ENCODE measurements around the gene FNIP2. TPM values are rescaled to one million over a fixed set of nuclear protein-coding genes. Genes with fewer than 3 reads are reported as not detected.
A peak's percentile ranks its signal among the peaks of the same experiment; 100 is the strongest.
"Not testable (repeated sequence)": the region's sequence is repeated elsewhere in the genome, so short reads cannot be mapped to it uniquely, and the experiment has no call there.

FNIP2 gene
- polyA plus RNA-seq, 3 donors from 2014 or later: 2.2 to 4.6 (median 3.6) TPM

GRCh38 chr4:158808399-158808798 lies 39.6 kb downstream of the FNIP2 start:
- peak overlapping the region in 1 of 5 donors; percentile 55 for H3K4me3 Mint-ChIP-seq
- no peaks in the 10 kb centered on the region for H3K27me3 Mint-ChIP-seq (ENCODE audit: low read depth in 3 of 3)
- no peak for DNase-seq
- H3K36me3 Mint-ChIP-seq: no peaks in the 10 kb centered on the region
- peak overlapping the region in 4 of 6 donors; percentile 58 to 76 (median 69) for H3K27ac Mint-ChIP-seq
- no peaks in the 10 kb centered on the region for H3K9me3 Mint-ChIP-seq
- H3K4me1 Mint-ChIP-seq: peaks cover 59 to 73% of the 10 kb centered on the region in 2 donors

DNA sequence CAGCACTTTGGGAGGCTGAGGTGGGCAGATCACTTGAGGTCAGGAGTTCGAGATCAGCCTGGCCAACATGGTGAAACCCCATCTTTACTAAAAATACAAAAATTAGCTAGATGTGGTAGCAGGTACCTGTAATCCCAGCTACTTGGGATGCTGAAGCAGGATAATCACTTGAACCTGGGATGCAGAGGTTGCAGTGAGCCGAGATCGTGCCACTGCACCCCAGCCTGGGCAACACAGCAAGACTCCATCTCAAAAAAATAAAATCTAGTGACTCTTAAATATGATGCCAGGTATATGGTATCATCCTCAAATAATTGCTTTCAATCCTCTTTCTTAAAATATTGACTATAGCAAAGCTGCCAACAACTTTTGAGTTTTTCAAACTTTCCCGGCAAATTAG lies 40.4 kb downstream of the FNIP2 start:
- not testable (repeated sequence) for H3K27me3 Mint-ChIP-seq (ENCODE audit: low read depth in 3 of 3); H3K36me3 Mint-ChIP-seq; DNase-seq; H3K9me3 Mint-ChIP-seq
- Mint-ChIP-seq H3K4me3 (peak overlapping the region in 3 of 5 donors; percentile 71 to 84 (median 75)), H3K4me1 (peaks cover 55 to 65% of the 10 kb centered on the region in 2 donors), H3K27ac (peak overlapping the region in 5 of 6 donors; percentile 79 to 93 (median 85))

GRCh38 chr4:158809611-158810486 lies 41.0 kb downstream of the FNIP2 start:
- H3K9me3 Mint-ChIP-seq: no peaks in the 10 kb centered on the region
- peaks cover 52 to 65% of the 10 kb centered on the region in 2 donors for H3K4me1 Mint-ChIP-seq
- peak overlapping the region; percentile 60 to 84 (median 75) for H3K4me3 Mint-ChIP-seq
- peak; percentile 51 to 61 (median 55) for DNase-seq
- H3K27ac Mint-ChIP-seq: peak overlapping the region; percentile 66 to 93 (median 82)
- H3K36me3 Mint-ChIP-seq: peaks cover 0 to 4% (median 0%) of the 10 kb centered on the region in 3 donors
- no peaks in the 10 kb centered on the region for H3K27me3 Mint-ChIP-seq (ENCODE audit: low read depth in 3 of 3)

DNA sequence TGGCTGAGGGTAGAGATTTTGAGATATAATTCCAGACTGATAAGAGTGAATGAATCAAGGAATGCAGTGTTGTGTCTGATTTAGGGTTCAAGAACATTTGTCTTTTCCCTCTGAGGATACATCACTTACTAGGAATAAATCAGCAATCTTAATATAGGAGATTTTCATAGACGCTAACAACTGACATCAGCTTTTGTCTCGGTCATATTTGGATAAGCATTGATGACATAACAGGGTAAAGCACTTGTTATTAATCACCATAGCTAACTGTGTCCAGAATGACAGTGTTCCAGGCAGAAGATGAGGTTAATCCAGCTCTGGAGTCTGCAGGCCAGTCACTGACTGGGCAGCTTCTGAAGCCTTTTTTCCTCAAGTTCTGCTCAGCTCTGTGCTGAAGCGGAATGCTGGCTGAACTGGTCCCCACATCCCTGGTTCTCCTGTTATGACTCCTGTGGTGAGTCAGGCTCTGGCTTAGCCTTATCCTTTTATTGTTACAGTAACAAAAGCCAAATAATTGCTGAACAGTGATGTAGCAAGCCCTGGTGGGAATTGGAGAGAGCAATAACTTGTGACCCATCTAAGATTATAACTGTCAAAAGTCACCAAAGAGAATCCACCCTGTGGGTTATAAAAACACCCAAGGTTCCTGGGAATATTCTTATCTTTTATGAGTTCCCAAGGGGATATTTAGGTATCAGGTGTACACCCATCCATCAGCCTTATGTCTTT lies 41.8 kb downstream of the FNIP2 start:
- DNase-seq: no peak
- H3K4me3 Mint-ChIP-seq: peak overlapping the region; percentile 60 to 84 (median 75)
- H3K4me1 Mint-ChIP-seq: peaks cover 49 to 62% of the 10 kb centered on the region in 2 donors
- H3K27ac Mint-ChIP-seq: peak overlapping the region; percentile 66 to 93 (median 82)
- no peaks in the 10 kb centered on the region for H3K27me3 Mint-ChIP-seq (ENCODE audit: low read depth in 3 of 3)
- H3K36me3 Mint-ChIP-seq: peaks cover 0 to 4% (median 0%) of the 10 kb centered on the region in 3 donors
- no peaks in the 10 kb centered on the region for H3K9me3 Mint-ChIP-seq

GRCh38 chr4:158811216-158811540 lies 42.4 kb downstream of the FNIP2 start:
- H3K27ac Mint-ChIP-seq: peak overlapping the region in 1 of 6 donors; percentile 79
- no peaks in the 10 kb centered on the region for H3K27me3 Mint-ChIP-seq (ENCODE audit: low read depth in 3 of 3)
- no peaks in the 10 kb centered on the region for H3K9me3 Mint-ChIP-seq
- H3K36me3 Mint-ChIP-seq: peaks cover 0 to 4% (median 0%) of the 10 kb centered on the region in 3 donors
- peak overlapping the region in 1 of 5 donors; percentile 19 for H3K4me3 Mint-ChIP-seq
- H3K4me1 Mint-ChIP-seq: peaks cover 44 to 57% of the 10 kb centered on the region in 2 donors
- DNase-seq: no peak

- no peak for DNase-seq
- Mint-ChIP-seq H3K4me3 (peak overlapping the region; percentile 3 to 47 (median 7)), H3K4me1 (peaks cover 44 to 58% of the 10 kb centered on the region in 2 donors), H3K27ac (peak overlapping the region; percentile 22 to 91 (median 75)), H3K36me3 (peaks cover 0 to 4% (median 0%) of the 10 kb centered on the region in 3 donors), H3K9me3 (no peaks in the 10 kb centered on the region), H3K27me3 (ENCODE audit: low read depth in 3 of 3) (no peaks in the 10 kb centered on the region)
Measured at GRCh38 chr4:158811704-158812103, 42.9 kb downstream of the FNIP2 start.

- peaks cover 0 to 4% (median 0%) of the 10 kb centered on the region in 3 donors for H3K36me3 Mint-ChIP-seq
- H3K9me3 Mint-ChIP-seq: no peaks in the 10 kb centered on the region
- H3K4me3 Mint-ChIP-seq: peak overlapping the region in 2 of 5 donors; percentile 47
- H3K27ac Mint-ChIP-seq: peak overlapping the region in 4 of 6 donors; percentile 22 to 82 (median 75)
- H3K27me3 Mint-ChIP-seq (ENCODE audit: low read depth in 3 of 3): peaks cover 0 to 3% (median 0%) of the 10 kb centered on the region in 3 donors
- DNase-seq: no peak
- H3K4me1 Mint-ChIP-seq: peaks cover 48 to 62% of the 10 kb centered on the region in 2 donors
Measured at GRCh38 chr4:158812133-158812532, 43.3 kb downstream of the FNIP2 start.

DNA sequence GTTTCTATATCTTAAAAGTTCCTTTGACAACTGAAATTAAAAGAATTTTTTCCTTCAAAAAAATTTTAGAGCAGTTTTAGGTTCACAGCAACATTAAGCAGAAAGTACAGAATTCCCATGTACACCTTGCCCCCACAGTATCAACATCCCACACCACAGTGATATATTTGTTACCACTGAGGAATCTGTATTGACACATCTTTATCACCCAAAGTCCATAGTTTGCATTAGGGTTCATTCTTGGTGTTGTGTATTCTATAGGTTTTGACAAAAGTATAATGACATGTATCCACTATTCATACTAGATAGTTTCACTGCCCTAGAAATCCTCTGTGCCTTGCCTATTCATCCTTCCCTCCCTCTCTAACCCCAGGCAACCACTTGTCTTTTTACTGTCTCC lies 43.7 kb downstream of the FNIP2 start:
- H3K36me3 Mint-ChIP-seq: peaks cover 0 to 4% (median 0%) of the 10 kb centered on the region in 3 donors
- peaks cover 0 to 3% (median 0%) of the 10 kb centered on the region in 3 donors for H3K27me3 Mint-ChIP-seq (ENCODE audit: low read depth in 3 of 3)
- H3K4me1 Mint-ChIP-seq: peaks cover 50 to 63% of the 10 kb centered on the region in 2 donors
- H3K9me3 Mint-ChIP-seq: no peaks in the 10 kb centered on the region
- no peak overlapping the region for H3K4me3 Mint-ChIP-seq
- peak overlapping the region in 4 of 6 donors; percentile 26 to 79 (median 44) for H3K27ac Mint-ChIP-seq
- no peak for DNase-seq

- peaks cover 51 to 63% of the 10 kb centered on the region in 2 donors for H3K4me1 Mint-ChIP-seq
Measured at GRCh38 chr4:158813113-158813512, 44.3 kb downstream of the FNIP2 start.

GRCh38 chr4:158814207-158814606 lies 45.4 kb downstream of the FNIP2 start:
- no peak overlapping the region for H3K4me3 Mint-ChIP-seq
- H3K36me3 Mint-ChIP-seq: peaks cover 0 to 4% (median 0%) of the 10 kb centered on the region in 3 donors
- H3K9me3 Mint-ChIP-seq: no peaks in the 10 kb centered on the region
- H3K27ac Mint-ChIP-seq: no peak overlapping the region
- H3K27me3 Mint-ChIP-seq (ENCODE audit: low read depth in 3 of 3): peaks cover 0 to 3% (median 0%) of the 10 kb centered on the region in 3 donors
- peaks cover 52 to 65% of the 10 kb centered on the region in 2 donors for H3K4me1 Mint-ChIP-seq
- DNase-seq: no peak

More at GRCh38 chr4:158813113-158813512, 44.3 kb downstream of the FNIP2 start:
- Mint-ChIP-seq H3K4me3 (no peak overlapping the region), H3K27me3 (ENCODE audit: low read depth in 3 of 3) (peaks cover 0 to 3% (median 0%) of the 10 kb centered on the region in 3 donors), H3K9me3 (no peaks in the 10 kb centered on the region), H3K27ac (peak overlapping the region in 2 of 6 donors; percentile 2 to 79), H3K36me3 (peaks cover 0 to 4% (median 0%) of the 10 kb centered on the region in 3 donors)
- no peak for DNase-seq

GRCh38 chr4:158814636-158815330 lies 46.0 kb downstream of the FNIP2 start:
- H3K36me3 Mint-ChIP-seq: peaks cover 0 to 4% (median 0%) of the 10 kb centered on the region in 3 donors
- H3K27ac Mint-ChIP-seq: no peak overlapping the region
- no peak for DNase-seq
- H3K4me1 Mint-ChIP-seq: peaks cover 47 to 64% of the 10 kb centered on the region in 2 donors
- no peak overlapping the region for H3K4me3 Mint-ChIP-seq
- peaks cover 0 to 3% (median 0%) of the 10 kb centered on the region in 3 donors for H3K27me3 Mint-ChIP-seq (ENCODE audit: low read depth in 3 of 3)
- H3K9me3 Mint-ChIP-seq: no peaks in the 10 kb centered on the region

- H3K9me3 Mint-ChIP-seq: no peaks in the 10 kb centered on the region
- H3K4me1 Mint-ChIP-seq: peaks cover 30 to 51% of the 10 kb centered on the region in 2 donors
- H3K36me3 Mint-ChIP-seq: peaks cover 0 to 4% (median 0%) of the 10 kb centered on the region in 3 donors
- H3K27ac Mint-ChIP-seq: peak overlapping the region; percentile 30 to 95 (median 75)
- peaks cover 0 to 3% (median 0%) of the 10 kb centered on the region in 3 donors for H3K27me3 Mint-ChIP-seq (ENCODE audit: low read depth in 3 of 3)
- no peak for DNase-seq
- peak overlapping the region in 4 of 5 donors; percentile 3 to 67 (median 42) for H3K4me3 Mint-ChIP-seq
Measured at GRCh38 chr4:158816955-158817354, 48.1 kb downstream of the FNIP2 start.
